Choroid plexus epithelial cell (primary cell): ENCODE measurements around the gene TOR1AIP1.
"Not testable (repeated sequence)": the region's sequence is repeated elsewhere in the genome, so short reads cannot be mapped to it uniquely, and the experiment has no call there.

Experiments used
- DNase-seq: peaks from one replicate; pipeline ENCODE4 v3.0.0-alpha.2; 2010; ENCODE audit warnings: low read depth
- H3K4me3 ChIP-seq: 2 replicates; pipeline ENCODE4 v1.5.1; 2011; ENCODE audit warnings: low read depth, mild to moderate bottlenecking, control low read depth, low read length, moderate library complexity
- TF ChIP-seq, protein P1 (sequence below): conservative IDR thresholded peaks from 2 replicates; pipeline ENCODE4 v1.5.1; 2011; ENCODE audit warnings: low read depth, mild to moderate bottlenecking, control low read depth, inconsistent platforms, low read length, moderate library complexity

TOR1AIP1 gene, protein sequence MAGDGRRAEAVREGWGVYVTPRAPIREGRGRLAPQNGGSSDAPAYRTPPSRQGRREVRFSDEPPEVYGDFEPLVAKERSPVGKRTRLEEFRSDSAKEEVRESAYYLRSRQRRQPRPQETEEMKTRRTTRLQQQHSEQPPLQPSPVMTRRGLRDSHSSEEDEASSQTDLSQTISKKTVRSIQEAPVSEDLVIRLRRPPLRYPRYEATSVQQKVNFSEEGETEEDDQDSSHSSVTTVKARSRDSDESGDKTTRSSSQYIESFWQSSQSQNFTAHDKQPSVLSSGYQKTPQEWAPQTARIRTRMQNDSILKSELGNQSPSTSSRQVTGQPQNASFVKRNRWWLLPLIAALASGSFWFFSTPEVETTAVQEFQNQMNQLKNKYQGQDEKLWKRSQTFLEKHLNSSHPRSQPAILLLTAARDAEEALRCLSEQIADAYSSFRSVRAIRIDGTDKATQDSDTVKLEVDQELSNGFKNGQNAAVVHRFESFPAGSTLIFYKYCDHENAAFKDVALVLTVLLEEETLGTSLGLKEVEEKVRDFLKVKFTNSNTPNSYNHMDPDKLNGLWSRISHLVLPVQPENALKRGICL

DNA sequence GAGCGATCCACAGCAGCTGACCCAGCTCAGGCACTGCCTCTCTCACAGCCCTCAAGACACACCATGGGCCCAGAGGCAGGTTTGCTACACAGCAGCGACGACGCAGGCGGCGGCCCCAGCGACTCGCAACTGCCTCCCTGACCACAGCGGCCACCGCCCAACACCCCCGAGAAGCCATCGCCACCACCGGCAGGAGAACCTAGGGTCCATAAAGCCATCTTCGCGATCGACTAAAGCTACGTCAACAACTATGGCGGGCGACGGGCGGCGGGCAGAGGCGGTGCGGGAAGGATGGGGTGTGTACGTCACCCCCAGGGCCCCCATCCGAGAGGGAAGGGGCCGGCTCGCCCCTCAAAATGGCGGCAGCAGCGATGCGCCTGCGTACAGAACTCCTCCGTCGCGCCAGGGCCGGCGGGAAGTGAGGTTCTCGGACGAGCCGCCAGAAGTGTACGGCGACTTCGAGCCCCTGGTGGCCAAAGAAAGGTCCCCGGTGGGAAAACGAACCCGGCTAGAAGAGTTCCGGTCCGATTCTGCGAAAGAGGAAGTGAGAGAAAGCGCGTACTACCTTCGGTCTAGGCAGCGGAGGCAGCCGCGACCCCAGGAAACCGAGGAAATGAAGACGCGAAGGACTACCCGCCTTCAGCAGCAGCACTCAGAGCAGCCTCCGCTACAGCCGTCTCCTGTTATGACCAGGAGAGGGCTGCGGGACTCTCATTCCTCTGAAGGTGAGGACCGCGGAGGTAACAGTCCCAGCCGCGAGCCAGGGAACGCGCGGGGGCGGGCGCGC lies at the start of gene TOR1AIP1:
TSS of gene TOR1AIP1 (plus strand) at position 33 of the 787 bp plus-strand sequence. CDS start at position 251, 218 bp downstream.
- peak within 1 kb of the TSS; percentile 90 for H3K4me3 ChIP-seq
- DNase-seq = peak; percentile 99
- TF ChIP-seq, protein P1, sequence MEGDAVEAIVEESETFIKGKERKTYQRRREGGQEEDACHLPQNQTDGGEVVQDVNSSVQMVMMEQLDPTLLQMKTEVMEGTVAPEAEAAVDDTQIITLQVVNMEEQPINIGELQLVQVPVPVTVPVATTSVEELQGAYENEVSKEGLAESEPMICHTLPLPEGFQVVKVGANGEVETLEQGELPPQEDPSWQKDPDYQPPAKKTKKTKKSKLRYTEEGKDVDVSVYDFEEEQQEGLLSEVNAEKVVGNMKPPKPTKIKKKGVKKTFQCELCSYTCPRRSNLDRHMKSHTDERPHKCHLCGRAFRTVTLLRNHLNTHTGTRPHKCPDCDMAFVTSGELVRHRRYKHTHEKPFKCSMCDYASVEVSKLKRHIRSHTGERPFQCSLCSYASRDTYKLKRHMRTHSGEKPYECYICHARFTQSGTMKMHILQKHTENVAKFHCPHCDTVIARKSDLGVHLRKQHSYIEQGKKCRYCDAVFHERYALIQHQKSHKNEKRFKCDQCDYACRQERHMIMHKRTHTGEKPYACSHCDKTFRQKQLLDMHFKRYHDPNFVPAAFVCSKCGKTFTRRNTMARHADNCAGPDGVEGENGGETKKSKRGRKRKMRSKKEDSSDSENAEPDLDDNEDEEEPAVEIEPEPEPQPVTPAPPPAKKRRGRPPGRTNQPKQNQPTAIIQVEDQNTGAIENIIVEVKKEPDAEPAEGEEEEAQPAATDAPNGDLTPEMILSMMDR = peak; percentile 58

DNA sequence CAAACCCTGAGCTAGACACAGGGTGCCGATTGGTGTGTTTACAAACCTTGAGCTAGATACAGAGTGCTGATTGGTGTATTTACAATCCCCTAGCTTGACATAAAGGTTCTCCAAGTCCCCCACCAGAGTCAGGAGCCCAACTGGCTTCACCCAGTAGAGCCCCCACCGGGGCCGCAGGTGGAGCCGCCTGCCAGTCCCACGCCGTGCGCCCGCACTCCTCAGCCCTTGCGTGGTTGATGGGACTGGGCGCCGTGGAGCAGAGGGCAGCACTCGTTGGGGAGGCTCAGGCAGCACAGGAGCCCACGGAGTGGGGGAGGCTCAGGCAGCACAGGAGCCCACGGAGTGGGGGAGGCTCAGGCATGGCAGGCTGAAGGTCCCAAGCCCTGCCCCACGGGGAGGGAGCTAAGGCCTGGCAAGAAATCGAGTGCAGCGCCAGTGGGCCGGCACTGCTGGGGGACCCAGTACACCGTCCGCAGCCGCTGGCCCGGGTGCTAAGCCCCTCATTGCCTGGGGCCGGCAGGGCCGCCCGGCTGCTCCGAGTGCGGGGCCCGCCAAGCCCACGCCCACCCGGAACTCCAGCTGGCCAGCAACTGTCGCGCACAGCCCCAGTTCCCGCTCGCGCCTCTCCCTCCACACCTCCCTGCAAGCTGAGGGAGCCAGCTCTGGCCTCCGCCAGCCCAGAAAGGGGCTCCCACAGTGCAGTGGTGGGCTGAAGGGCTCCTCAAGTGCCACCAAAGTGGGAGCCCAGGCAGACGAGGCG lies 45.2 kb upstream of the TOR1AIP1 start:
- not testable (repeated sequence) for H3K4me3 ChIP-seq, DNase-seq

DNA sequence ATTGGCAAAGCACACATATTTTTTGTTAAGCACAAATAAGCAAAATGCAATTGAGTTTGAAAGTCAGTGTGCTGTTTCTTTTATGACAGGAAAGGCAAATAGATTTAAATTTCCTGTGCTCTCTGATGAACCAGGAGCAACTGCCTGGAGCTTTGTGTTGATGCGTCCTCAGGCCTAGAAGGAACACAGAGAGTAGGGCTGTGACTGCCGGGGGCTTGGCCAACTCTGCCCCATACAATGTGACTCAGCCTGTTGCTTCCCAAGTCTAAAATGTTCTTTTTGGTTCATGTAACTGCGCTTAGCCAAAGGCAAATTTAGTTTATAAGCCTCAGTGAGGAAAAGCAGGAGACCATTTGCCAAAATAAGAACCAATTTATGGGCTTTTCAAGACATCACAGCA lies 42.0 kb upstream of the TOR1AIP1 start:
- TF ChIP-seq, protein P1 = no peak
- no peak overlapping the region for H3K4me3 ChIP-seq
- DNase-seq = no peak

DNA sequence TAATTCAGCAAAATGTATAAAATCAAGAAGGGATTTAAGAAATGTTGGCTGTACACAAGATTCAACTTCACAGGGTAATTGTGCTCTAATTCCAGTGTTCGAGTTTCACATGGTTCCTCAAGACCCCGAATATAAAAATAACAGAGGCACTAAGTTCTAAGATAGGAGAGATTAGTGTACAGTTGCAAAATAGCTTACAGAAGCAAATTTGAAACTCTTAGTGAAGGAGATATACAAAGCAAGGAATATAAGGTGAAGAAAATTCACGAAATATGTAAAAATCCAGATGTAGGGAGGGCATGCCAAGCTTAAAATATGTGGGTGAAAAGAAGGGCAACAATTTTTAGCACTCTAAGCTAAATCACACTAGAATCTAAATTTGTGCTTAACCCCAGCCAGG lies 33.9 kb upstream of the TOR1AIP1 start:
- no peak for DNase-seq
- TF ChIP-seq, protein P1 = no peak
- no peak overlapping the region for H3K4me3 ChIP-seq

DNA sequence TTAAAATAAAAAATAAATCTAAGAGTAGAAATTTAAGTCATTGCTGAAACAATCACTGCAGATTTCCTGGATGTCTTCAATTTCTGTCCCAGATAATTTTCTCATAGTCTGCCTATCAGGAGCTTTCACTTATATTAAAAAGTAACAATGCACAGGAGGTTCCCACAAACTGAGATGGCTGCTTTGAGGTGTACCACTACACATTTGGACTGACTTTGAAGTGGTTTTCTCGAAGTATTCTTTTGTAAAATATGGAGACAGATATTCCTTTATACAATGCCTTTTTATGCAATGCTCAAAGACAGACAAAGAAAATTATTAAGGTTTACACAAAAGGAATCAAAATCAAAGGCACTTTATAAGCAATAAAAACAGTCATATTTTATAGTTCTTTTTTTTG lies 29.0 kb upstream of the TOR1AIP1 start:
- no peak overlapping the region for H3K4me3 ChIP-seq
- TF ChIP-seq, protein P1 = no peak
- no peak for DNase-seq

DNA sequence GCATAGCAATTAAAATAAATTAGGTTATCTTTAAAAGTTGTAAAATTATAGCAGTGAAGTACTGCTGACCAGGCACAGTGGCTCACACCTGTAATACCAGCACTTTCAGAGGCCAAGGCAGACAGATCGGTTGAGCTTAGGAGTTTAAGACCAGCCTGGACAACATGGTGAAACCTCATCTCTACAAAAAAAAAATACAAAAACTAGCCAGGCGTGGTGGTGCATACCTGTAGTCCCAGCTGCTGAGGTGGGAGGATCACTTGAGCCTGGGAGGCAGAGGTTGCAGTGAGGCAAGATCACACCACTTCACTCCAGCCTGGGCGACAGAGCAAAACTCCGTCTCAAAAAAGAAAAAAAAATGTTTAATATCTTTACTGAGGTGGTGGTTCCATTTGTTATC lies 26.3 kb upstream of the TOR1AIP1 start:
- DNase-seq, H3K4me3 ChIP-seq: not testable (repeated sequence)

DNA sequence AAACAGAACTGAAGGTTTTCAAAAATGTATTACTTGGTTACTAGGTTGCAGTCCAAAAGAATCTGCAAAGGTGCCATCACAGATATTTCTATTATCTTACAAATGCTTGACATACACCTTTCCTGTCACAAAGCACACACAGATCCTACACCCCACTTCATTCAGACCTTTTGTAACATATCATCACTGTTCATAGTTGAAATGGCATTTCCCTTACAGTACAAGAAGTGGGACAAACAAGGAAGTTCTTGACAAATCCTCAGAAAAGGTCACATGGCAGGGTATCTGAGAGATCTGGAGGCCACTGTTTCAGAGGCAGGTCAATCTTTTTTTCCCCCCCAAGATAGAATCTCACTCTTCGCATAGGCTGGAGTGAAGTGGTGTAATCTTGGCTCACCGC lies 25.8 kb upstream of the TOR1AIP1 start:
- DNase-seq = no peak
- TF ChIP-seq, protein P1 = no peak
- no peak overlapping the region for H3K4me3 ChIP-seq
